AG20443 (cell line): ENCODE results near the gene FSD2.
"Not testable (repeated sequence)": the region's sequence is repeated elsewhere in the genome, so short reads cannot be mapped to it uniquely, and the experiment has no call there.

Experiments used
- DNase-seq: peaks from one replicate; pipeline ENCODE4 v3.0.0; 2012; ENCODE audit warnings: low spot score, mixed read lengths

Gene FSD2

DNA sequence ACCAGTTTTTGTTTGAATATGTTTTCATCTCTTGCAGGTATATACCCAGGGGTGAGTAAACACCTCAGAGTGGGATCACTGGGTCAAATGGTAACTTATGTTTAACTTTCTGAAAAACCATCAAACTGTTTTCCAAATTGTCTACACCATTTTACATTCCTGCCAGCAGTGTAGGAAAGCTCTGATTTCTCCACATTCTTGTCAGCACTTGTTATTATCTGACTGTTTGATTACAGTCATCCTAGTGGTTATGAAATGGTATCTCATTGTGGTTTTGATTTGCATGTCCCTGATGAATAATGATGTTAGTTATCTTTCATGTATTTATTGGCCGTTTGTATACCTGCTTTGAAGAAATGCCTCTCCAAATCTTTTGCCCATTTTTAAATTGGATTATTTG lies 13.8 kb downstream of the FSD2 start:
- no peak for DNase-seq

DNA sequence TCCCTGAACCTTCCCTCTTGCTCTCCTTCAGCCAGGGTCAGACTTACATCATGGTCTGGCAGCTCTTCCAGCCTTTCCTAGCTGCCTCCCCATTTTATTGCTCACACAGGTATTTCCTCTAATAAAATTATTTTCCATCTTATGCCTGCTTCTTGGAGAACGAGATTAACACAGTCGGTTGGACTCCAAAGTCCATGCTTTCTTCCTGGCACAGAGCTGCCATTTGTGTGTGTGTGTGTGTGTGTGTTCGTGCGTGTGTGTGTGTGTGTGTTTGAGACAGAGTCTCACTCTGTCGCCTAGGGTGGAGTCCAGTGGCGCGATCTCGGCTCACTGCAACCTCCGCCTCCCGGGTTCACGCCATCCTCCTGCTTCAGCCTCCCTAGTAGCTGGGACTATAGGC lies 15.5 kb downstream of the FSD2 start:
- DNase-seq, result no peak

DNA sequence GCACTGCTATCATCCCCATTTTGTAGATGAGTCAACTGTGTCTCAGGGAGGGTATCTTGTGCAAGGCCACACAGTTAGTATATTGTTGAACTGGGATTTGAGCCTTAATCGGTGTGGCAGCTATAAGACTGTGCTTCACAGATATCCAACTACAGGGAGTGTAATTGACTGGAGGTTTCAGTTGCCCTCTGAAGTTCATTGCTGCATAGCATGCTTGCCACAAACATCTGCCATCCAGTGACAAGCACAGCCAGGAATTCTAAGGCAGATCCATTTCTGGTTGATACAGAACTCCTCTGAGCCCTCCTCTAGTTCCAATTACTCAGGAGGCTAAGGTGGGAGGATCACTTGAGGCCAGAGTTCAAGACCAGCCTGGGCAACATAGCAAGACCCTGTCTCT lies 16.4 kb downstream of the FSD2 start:
- DNase-seq, result no peak

DNA sequence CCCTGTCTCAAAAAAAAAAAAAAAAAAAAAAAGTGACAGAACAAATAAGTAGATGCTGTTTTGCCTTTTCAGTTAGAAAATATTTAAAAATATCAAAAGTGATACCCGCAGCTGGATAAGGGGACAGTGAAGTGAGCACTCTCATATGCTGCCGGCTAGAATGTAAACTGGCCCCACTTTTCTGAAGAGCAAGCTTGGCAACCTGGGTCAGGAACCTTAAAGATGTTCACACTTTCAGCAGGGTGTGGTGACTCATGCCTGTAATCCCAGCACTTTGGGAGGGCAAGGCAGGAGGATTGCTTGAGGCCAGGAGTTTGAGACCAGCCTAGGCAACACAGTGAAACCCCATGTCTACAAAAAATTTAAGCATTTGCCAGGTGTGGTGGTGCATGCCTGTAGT lies 17.4 kb downstream of the FSD2 start:
- no peak for DNase-seq

DNA sequence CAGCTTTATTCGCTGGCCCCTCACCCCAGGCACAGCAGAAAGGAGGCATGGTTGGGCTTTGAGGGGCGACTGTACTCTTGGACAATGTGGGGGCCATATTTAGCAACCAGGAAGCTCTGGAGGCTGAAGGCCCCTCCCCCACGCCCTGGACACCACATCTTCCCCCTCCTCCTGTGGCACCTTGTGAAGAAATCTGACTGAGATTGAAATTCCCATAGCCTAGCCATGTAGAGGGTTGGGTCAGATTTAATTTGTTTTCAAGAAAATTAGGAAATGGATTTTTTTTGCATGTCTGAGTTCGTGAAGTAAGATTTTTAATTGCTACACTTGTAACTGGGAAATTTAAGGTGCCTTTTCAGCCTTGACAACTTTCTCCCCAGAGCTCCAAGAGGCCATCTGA lies 24.5 kb downstream of the FSD2 start:
- no peak for DNase-seq

DNA sequence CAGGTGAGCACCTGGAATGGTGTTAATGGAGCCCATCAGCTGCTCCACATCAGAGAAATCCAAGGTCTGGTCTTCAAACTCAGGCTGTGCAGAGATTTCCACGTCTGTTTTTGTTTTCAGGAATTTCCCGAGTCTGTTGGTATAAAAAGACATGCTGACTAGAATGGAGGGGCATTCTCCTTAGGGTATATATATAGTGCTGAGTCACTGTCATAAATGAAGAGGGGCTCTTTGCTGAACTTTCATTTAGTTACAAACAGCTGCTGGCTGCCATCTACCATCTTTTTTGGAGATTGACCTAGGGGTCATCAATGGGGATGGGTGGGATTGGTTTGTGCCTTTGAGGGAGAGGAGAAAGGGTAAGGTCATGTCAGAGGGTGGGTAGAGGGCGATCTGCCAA lies 27.1 kb downstream of the FSD2 start:
- no peak for DNase-seq

DNA sequence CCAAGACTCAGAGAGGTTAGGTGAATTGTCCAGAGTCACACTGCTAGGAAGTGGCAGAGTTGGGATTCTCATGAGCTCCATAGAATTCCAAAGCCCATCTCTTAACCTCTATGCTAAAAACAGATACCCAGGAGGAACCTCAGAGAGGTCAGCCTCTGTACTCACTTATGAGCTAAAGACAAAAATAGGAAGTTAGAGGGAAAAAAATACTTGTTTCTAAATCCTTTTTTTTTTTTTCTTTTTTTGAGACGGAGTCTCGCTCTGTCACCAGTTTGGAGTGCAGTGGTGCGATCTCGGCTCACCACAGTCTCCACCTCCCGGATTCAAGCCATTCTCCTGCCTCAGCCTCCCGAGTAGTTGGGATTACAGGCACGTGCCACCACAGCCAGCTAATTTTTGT lies 31.4 kb downstream of the FSD2 start:
- no peak for DNase-seq

DNA sequence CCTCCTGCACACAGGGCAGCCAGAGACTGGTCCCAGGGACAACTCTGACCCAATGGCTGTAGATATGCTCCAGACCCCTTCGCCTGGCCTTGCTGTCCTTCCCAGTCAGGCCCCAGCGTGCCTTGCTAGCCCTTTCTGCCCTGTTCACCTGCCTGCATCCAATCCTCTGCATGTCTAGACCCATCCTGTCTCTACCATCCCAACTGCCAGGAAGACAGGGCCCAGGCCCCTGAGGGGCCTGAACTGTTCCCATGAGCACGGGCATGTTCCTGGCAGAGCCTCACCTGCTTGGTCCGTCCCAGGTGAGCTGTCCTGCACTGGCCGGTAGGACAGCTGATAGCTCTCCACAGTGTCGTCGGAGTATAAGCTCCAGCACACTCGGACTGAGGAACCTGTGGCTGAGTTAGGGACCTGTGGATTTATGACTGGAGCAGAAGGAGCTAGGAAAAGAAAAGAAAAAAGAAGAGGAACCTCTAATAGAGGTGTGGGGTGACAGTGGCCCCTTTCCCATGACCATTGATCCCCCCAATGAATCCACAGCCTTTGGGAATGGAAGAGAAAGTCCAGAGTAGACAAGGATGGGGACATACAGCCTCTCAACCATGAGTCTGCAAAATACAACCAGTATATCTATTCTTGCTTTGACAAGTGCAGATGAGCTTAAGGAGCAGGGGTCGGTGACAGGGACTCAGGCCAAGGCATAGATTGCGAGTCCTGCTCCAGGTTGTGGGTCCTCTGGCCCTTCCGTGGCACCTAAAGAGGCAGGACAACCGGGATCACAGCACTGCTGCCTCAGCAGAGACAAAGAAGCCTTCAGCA lies 33.9 kb downstream of the FSD2 start:
- no peak for DNase-seq

DNA sequence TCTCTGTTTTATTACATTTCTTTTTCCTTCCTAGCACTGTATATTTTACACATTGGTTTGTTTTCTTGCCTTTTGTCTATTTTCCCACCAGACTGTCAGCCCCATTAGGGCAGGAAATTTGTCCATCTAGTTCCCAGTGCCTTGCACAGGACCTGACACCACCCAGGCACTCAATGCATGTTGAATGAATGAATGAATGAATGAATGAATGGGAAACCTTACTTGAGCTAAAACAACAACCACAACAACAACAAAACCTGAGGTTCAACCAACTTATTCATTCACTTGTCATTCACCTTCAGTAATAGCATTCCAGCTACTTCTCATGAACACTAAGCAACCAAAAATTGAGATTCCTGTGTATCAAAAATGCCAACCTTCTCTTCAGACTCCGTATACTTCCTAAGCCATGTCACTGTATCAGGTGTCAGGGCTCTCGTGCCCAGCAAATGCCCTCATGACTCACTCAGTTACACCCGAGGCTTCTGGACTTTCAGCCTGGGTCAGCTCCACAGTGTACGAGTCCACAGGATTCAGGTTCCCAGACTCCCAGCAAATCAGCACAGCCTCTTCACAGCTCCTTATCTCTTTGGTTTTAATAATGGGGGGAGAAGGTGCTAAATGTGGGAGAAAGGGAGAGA lies 37.3 kb downstream of the FSD2 start:
- DNase-seq, result no peak

DNA sequence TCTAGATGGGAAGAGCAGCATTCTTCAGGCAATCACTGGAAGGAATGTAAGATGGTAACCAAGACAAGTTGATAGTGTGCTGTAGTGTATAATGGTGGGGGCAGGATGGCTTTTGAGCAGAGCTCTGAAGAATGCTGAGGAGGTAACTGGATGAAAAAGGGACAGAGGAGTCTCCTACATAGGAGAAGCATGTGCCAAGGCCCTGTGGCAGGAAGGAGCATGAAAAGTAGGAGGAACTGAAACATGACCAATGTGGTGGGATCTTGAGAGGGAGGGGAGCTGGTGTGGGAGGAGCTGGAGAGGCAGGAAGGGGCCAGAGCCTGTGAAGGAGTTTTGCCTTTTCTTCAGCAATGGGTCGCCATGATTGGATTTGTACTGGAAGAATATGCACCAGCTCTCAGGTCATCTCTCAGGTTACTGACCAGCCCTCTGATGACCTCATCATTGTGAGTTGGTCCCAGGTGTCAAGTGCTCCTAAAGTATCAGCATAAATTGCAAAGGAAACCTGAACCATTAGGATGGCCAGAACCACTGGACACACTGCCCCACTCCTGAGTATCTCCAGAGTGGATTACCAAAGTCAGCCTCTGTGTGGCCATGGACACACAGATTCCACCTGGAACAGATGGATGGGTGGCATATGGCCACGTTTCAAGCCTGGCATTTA lies 38.6 kb downstream of the FSD2 start:
- DNase-seq, result no peak

DNA sequence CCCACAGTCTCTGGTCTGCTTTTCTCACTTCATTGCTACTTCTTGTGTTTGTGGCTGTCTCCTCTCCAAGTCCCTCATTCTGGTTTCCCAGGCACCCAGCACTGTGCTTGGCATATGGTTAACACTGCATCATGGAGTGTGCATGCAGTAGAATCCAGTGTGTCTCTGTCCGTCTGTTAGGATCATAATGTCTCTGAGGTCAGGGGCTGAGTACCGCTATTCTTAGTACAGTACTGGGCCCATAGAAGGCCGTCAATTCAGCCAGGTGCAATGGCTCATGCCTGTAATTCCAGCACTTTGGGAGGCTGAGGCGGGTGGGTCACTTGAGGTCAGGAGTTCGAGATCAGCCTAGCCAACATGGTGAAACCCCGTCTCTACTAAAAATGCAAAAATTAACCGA lies 39.7 kb downstream of the FSD2 start:
- not testable (repeated sequence) for DNase-seq

DNA sequence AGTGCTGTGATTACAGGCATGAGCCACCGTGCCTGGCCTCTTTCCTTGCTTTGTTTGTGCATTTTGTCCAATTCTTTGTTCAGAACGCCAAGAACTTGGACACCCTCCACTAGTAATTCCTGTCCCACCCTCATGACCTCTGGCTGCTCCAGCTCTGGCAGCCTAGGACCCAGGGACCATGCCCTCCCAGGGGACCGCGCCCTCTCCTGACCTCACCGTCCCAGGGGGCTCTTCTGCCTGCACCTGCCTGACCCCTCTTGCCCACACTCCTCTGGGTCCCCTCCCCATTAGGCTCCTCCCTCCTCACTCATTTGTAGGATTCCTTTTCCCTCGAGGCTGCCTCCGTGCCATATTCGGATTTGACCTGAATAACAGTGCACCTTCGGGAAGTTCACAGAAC lies 41.1 kb downstream of the FSD2 start:
- DNase-seq, result no peak

DNA sequence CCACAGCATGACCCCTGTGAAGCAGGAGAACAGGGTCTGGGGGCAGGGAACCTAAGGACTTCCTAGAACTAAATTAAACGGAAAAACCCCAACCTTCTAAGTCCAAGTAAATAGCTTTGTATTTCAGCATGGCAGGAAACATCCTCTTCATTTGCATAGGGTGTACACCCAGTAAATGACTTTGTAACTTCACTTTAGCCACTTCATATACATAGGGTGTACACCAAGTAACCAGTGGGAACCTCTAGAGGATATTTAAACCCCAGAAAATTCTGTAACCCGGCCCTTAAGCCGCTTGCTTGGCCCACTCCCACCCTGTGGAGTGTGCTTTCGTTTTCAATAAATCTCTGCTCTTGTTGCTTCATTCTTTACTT lies 41.8 kb downstream of the FSD2 start:
- no peak for DNase-seq

DNA sequence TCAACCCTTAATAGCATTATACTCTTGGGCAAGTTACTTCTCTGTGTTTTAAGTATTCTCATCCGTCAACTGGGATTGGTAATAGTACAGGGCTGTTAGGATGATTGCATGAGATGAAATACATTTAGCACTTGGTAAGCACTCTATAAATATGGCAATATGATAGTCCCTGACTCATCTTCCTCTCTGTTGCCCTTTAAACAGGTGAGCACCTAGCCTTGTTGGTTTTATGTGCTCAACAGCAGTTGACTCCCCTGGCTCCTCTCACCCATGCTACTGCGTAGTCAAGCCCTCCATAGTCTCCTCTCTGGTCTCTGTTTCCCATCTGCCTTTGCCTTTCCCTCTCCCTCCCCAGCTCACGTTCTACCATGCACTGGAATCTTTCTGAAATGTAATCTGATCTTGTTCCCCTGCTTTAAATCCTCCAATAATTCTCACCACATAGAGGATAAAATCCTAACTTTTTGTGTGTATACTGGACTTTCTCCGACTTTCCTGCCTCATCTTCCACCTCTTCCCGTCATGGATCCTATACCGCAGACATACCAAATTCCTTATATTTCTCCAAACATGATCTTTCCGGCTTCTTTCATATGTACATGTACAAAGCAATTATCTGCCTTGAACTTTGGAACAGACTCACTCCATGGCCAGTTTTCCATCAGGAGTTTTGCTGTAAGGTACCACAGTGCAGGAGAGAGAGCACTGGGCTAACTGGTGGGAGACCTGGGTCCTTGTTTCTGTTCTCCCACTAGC lies 42.3 kb downstream of the FSD2 start:
- no peak for DNase-seq

DNA sequence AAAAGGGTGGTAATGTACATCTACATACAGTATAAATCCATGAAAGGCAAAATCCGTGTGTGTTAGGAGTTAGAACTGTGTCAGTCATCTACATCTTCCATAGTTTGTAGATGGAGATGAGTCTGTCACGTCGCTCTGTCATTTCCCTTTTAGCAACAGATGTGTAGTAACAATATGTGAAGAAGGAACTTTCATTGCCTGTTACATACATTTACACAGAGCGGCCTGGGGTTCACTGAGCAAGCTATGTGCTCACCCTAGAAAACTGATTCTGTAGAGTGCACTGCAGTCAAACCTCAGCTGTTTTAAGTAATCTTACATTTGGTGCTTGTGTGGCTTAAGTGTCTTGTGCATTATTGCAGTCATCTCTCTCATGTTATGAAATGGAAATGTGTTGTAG lies 54.6 kb downstream of the FSD2 start:
- no peak for DNase-seq

DNA sequence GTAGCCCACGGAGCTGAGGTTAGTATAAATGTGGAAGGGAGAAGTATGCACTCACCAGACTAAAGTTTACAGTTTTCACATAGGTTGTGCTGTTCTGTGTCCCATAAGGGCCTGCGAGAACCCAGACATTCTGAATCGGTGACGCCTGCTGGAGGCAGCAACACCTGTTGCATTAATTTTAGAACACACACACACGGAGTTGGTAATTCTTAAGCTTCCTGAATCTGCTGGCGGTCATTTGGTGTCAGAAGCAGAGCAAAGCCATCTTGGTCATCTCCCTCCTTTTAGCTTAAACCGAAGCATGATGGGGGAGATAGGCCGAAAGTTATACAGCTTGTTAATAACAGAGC lies 55.1 kb downstream of the FSD2 start:
- peak; percentile 16 for DNase-seq

DNA sequence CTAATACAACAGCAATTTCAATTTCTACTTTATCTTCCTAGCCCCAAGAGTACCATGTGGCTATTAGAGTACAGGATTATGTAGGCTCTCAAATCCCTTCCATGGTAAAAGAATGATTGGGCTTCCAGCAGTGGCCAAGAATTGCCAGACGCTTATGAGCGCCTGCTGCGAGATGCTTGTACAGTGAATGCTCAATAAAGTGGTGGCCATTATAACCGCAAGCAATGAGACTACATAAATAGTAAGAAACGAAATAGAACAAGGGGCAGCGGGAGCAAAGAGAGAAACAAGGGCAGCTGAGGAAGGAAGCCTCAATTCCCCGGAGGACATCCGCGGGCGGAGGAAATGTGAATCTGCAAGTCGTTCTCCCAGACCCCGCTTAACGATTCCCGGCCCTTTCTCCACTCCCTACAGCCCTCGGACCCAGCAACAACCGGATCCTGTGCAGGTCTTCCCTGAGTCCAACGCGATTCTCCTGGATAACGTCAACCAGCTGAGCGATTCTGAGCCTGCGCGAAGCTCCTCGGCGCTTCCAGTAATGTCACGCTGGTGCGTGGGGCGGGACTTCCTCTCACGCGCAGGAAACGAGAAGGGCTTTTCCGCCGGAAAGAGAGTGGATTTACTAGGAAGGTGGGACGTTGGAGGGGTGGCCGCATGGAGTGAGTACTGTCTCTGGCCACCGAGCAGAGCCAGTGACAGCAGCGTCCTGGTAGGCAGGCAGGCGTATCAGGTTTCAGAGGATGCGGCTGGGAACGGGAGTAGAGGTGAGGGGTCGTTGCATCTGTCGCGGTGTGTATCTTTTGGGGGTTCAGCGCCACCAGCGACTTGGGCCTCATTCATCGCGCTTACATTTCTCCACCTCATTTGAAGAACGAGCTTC lies 55.7 kb downstream of the FSD2 start:
- DNase-seq, result peak; percentile 98

DNA sequence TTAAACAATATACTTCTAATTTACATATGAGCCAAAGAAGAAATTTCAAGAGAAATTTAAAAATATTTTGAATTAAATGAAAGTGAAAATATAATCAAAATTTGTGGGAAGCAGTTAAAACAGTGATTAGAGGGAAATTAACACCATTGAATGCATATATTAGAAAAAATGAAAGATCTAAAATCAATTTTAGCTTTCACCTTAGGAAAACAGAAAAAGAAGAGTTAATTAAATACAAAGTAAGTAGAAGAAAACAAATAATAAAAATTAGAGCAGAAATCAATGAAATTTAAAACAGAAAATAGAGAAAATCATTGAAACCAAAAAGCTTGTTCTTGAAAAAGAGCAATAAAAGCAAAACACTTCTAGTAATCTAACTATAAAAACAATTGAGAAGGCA lies 57.6 kb downstream of the FSD2 start:
- no peak for DNase-seq

DNA sequence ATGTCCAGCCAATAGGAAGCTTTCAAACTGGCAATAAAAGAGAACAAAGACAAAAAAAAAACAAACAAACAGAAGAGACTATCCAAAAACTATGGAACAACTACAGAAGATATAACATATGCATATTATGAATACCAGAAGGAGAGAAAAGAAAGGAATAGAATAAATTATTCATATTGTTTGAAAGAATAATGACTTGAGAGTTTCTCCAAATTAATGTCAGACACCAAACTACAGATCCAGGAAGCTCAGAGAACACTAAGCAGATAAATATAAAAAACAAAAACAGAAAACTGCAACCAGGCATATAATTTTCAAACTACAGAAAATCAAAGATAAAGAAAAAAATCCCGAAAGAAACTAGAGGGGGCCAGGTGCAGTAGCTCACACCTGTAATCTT lies 62.1 kb downstream of the FSD2 start:
- no peak for DNase-seq

DNA sequence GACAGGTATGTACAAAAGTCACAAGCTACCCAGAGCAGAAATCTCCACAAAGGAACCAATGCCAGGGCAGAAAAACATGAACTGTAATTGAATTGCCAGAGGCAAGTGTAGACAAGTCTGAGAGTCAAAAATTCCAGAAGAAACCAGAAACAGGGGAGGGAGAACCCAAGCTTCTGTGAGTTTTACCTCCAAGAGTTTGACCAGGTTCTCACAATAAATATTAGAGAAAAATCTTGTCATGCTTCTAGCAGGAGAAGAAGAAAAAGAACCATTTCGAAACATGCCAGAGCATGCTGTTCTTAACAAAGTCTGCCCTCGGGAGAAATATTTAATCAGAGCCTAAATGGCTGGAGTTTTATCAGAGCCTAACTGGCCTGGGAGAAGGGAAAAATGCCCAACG lies 63.7 kb downstream of the FSD2 start:
- no peak for DNase-seq

DNA sequence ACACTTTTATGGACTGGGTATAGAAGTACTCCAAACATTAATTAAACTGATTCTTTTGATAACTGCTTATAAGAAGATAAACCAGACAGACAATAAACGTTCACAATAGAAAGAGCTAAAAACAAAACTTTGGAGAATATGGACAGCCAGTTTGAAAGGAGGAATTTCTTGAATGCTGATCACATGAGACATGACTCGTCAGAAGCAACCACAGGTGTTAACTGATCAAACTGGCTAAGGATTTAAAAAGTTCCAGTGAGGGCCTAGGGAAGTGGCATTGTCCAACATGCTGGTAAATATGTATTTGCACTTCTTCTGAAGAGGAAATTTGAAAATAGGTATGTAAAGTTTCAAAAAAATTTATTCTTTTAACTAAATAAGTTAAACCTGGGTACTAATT lies 66.8 kb downstream of the FSD2 start:
- DNase-seq, result no peak

DNA sequence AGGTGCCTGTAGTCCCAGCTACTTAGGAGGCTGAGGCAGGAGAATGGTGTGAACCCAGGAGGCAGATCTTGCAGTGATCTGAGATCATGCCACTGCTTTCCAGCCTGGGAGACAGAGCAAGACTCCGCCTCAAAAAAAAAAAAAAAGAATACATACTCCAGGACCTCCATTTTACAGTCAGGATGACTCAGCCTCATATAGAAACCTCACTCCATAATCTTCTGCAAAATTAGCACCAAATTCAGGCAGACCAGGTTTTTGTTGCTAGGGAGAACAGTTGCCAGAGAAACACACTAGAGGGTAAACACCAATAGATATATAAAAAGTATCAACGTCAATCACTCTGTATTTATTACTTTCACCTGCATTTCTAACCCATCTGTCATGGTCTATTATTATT lies 67.9 kb downstream of the FSD2 start:
- no peak for DNase-seq
